Caco-2 (cell line): Measurements from ENCODE around the gene ACER1. TPM values are rescaled to one million over a fixed set of nuclear protein-coding genes. Genes with fewer than 3 reads are reported as not detected.

Experiments
- BruUV-seq: library from RNA; stranded (reverse); fragments of 400-500 nt; replicated peaks from 2 replicates; lab custom pipeline; 2021; lab: Mats Ljungman, UMichigan
- CTCF ChIA-PET: fragments of 300-600 bp; sonication (Branson Sonifier 250); formaldehyde crosslinking; loops from one replicate; lab custom pipeline; 2022; ENCODE audit warnings: antibody characterized with exemption; lab: Charles Lee
- POLR2A ChIA-PET: fragments of 300-600 bp; sonication (Branson Sonifier 250); formaldehyde crosslinking; loops from one replicate; lab custom pipeline; 2022; ENCODE audit warnings: antibody characterized with exemption; lab: Charles Lee
- DNase-seq, 2 experiments: peaks; one replicate each; pipeline versions ENCODE4 v3.0.0 to v3.0.0-alpha.2; 2020 to 2022
- H3K27me3 ChIP-seq: replicated peaks from 2 replicates; pipeline ENCODE4 v1.6.0; 2011; ENCODE audit warnings: low read length; ENCODE audit not compliant: control insufficient read depth, insufficient read depth
- H3K36me3 ChIP-seq: 2 replicates; pipeline ENCODE4 v1.5.1; 2011; ENCODE audit warnings: low read length; ENCODE audit not compliant: control insufficient read depth, insufficient read depth
- H3K4me1 ChIP-seq: fragments of 250-450 bp; sonication (Bioruptor Pico); 2 replicates; pipeline ENCODE4 v1.5.1; 2020; ENCODE audit warnings: mild to moderate bottlenecking
- H3K4me3 ChIP-seq: 2 replicates; pipeline ENCODE4 v1.5.1; 2011; ENCODE audit warnings: low read depth, mild to moderate bottlenecking, control low read depth, low read length
- H3K9me3 ChIP-seq: fragments of 250-450 bp; sonication (Bioruptor Pico); 2 replicates; pipeline ENCODE4 v1.5.1; 2020; ENCODE audit warnings: mild to moderate bottlenecking, moderate library complexity
- H3K27ac Mint-ChIP-seq: one replicate; pipeline ENCODE4 v1.8.0; 2022; ENCODE audit warnings: mixed read lengths; ENCODE audit not compliant: unreplicated experiment
- H3K27me3 Mint-ChIP-seq: one replicate; pipeline ENCODE4 v1.8.0; 2022; ENCODE audit warnings: mixed read lengths; ENCODE audit not compliant: insufficient read depth, unreplicated experiment
- H3K36me3 Mint-ChIP-seq: one replicate; pipeline ENCODE4 v1.8.0; 2022; ENCODE audit warnings: mild to moderate bottlenecking, mixed read lengths; ENCODE audit not compliant: insufficient read depth, unreplicated experiment
- H3K4me1 Mint-ChIP-seq: one replicate; pipeline ENCODE4 v1.8.0; 2022; ENCODE audit warnings: low read depth, mixed read lengths; ENCODE audit not compliant: unreplicated experiment
- H3K4me3 Mint-ChIP-seq: one replicate; pipeline ENCODE4 v1.8.0; 2022; ENCODE audit warnings: mild to moderate bottlenecking, moderate library complexity, mixed read lengths; ENCODE audit not compliant: unreplicated experiment
- H3K9me3 Mint-ChIP-seq: one replicate; pipeline ENCODE4 v1.8.0; 2022; ENCODE audit warnings: mixed read lengths; ENCODE audit not compliant: unreplicated experiment
- CTCF ChIP-seq, 2 experiments: fragments of 200-600 bp in 1 of 2; IDR thresholded peaks; 1 replicate in 1 of 2; 2 replicates in 1 of 2; pipeline versions ENCODE4 v1.5.1 to v1.8.0; 2011 to 2022; ENCODE audit warnings: antibody characterized with exemption in 1 of 2, control low read depth in 1 of 2, inconsistent platforms in 1 of 2, low read depth in 1 of 2, low read length in 1 of 2, mild to moderate bottlenecking in 1 of 2, moderate library complexity in 1 of 2; ENCODE audit not compliant: insufficient read depth in 1 of 2, severe bottlenecking in 1 of 2, unreplicated experiment in 1 of 2
- intact Hi-C: fragments of 100-400 bp; cut with micrococcal nuclease; formaldehyde crosslinking; loops from one replicate; pipeline ENCODE4 v1.10.0; 2022; ENCODE audit not compliant: unreplicated experiment
- total RNA-seq: library from RNA; stranded (reverse); gene quantifications from 2 replicates; pipeline ENCODE4 v1.2.3, GENCODE V29; 2022

ACER1 gene
- total RNA-seq, 1 experiment from 2014 or later: not detected

GRCh38 chr19:6379744-6380143 is 46.3 kb upstream of the ACER1 start:
- Mint-ChIP-seq H3K27ac (no peak overlapping the region), H3K36me3 (peaks cover 84% of the 10 kb centered on the region), H3K9me3 (no peaks in the 10 kb centered on the region), H3K27me3 (no peaks in the 10 kb centered on the region), H3K4me1 (no peaks in the 10 kb centered on the region), H3K4me3 (no peak overlapping the region)
- Histone ChIP-seq H3K27me3 (no peaks in the 10 kb centered on the region), H3K4me3 (no peak overlapping the region), H3K9me3 (no peaks in the 10 kb centered on the region), H3K36me3 (no peaks in the 10 kb centered on the region; the same call in none of the 2 replicates), H3K4me1 (peaks cover 17% of the 10 kb centered on the region)
- TF ChIP-seq CTCF (IDR thresholded peaks at IDR 0.05; ENCODE audit: insufficient read depth in 1 of 2, low read depth in 1 of 2, low read length in 1 of 2, severe bottlenecking in 1 of 2, unreplicated experiment in 1 of 2): no peak
- POLR2A ChIA-PET: no interaction called here
- DNase-seq: no peak
- BruUV-seq: no TSS peak
- CTCF ChIA-PET: no interaction called here
- intact Hi-C loops: no loop called here

DNA sequence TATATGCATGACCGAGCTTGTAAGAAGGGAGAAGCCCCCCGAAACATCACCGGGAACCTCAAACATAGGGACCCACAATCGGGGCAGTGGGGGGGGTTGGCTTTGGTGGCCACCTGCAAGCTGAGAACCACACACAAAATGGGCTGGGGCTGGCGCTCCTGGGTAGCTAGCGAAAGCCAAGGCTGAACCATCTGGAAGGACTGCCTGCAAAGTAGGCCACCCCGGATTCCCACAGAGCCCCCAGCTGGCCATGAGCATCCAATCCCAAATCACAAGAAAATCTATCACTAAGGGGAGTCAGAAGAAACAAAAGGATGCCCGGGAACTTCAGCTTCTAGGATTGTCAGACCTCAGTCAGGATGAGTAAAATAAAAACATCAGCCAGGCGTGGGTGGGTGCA is 45.1 kb upstream of the ACER1 start:
- Histone ChIP-seq H3K9me3 (no peaks in the 10 kb centered on the region), H3K36me3 (no peaks in the 10 kb centered on the region; the same call in none of the 2 replicates), H3K4me3 (no peak overlapping the region), H3K27me3 (no peaks in the 10 kb centered on the region), H3K4me1 (peaks cover 26% of the 10 kb centered on the region)
- Mint-ChIP-seq H3K27me3 (no peaks in the 10 kb centered on the region), H3K27ac (peak overlapping the region; percentile 63), H3K4me3 (no peak overlapping the region), H3K36me3 (peaks cover 80% of the 10 kb centered on the region), H3K9me3 (no peaks in the 10 kb centered on the region), H3K4me1 (no peaks in the 10 kb centered on the region)
- intact Hi-C loops: no loop called here
- POLR2A ChIA-PET: no interaction called here
- TF ChIP-seq CTCF (IDR thresholded peaks at IDR 0.05; ENCODE audit: insufficient read depth in 1 of 2, low read depth in 1 of 2, low read length in 1 of 2, severe bottlenecking in 1 of 2, unreplicated experiment in 1 of 2): no peak
- CTCF ChIA-PET: no interaction called here
- no TSS peak for BruUV-seq
- no peak for DNase-seq

DNA sequence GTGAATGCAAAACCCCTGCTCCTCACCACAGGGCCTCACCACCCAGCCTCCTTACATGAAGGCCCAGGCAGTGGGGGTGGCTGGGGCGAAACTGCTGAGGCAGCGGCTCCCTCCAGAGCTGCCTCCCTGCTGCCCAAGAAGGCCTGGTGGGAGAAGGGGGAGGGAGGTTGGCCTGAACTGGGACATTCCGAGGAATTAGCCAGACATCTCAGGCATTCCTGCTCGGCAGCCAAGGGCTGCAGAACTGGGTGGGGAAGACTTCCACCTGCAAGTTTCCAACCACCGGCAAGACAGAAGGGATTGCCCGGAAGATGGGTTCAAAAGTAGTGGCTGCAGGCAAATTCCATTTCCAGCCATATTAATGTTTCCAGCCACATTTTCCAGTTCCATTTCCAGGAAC is 44.6 kb upstream of the ACER1 start:
- peak; percentile 62 to 76 for DNase-seq
- Mint-ChIP-seq H3K4me1 (no peaks in the 10 kb centered on the region), H3K27me3 (no peaks in the 10 kb centered on the region), H3K27ac (peak overlapping the region; percentile 63), H3K9me3 (no peaks in the 10 kb centered on the region), H3K36me3 (peaks cover 79% of the 10 kb centered on the region), H3K4me3 (no peak overlapping the region)
- BruUV-seq: no TSS peak
- H3K27me3 ChIP-seq: no peaks in the 10 kb centered on the region
- CTCF ChIA-PET: no interaction called here
- no peaks in the 10 kb centered on the region for H3K9me3 ChIP-seq
- no peak overlapping the region for H3K4me3 ChIP-seq
- POLR2A ChIA-PET: no interaction called here
- intact Hi-C loops: no loop called here
- no peak for TF ChIP-seq CTCF (IDR thresholded peaks at IDR 0.05; ENCODE audit: insufficient read depth in 1 of 2, low read depth in 1 of 2, low read length in 1 of 2, severe bottlenecking in 1 of 2, unreplicated experiment in 1 of 2)
- H3K4me1 ChIP-seq: peaks cover 26% of the 10 kb centered on the region
- no peaks in the 10 kb centered on the region; the same call in none of the 2 replicates for H3K36me3 ChIP-seq
